GM12875 (cell line): Measurements from ENCODE around the gene LGALSL.

Experiments
- H3K4me3 ChIP-seq: one replicate; pipeline ENCODE4 v1.5.1; 2011; ENCODE audit warnings: low read depth, low read length, control low read depth
- CTCF ChIP-seq: IDR thresholded peaks from 2 replicates; pipeline ENCODE4 v1.5.1; 2011; ENCODE audit warnings: low read depth, mild to moderate bottlenecking, control low read depth, inconsistent platforms, low read length, moderate library complexity, borderline replicate concordance; ENCODE audit not compliant: insufficient read depth

LGALSL gene

DNA sequence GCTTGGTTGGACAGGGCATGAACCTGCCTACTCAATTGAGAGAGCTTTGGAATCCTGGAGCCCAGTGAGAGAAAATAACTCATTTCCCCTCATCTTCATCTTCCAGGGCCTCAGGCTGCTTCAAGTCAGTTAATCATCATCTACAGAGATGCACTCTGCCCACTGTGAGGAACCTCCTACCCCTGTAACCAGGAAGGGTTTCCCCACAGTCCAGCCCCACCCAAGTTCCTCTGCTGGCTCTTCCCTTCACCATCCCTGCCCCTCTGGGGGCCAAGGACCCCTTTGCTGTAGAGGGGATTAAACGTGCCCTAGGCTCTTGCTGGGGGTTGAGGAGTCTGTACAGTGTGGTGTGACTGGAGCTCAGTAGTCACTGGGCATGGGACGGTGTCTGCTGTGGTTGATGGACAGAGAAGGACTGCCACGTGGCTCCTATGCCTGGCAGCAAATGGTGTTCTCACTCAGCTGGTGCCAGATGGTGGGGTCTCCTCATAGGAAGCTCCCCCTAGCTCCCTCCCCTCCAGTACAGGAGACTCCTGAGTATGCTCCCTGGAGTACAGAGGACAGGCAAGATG, 29.5 kb upstream of the LGALSL start:
- no peak overlapping the region for H3K4me3 ChIP-seq
- TF ChIP-seq CTCF = no peak

GRCh38 chr2:64426183-64426952, 27.6 kb upstream of the LGALSL start:
- no peak overlapping the region for H3K4me3 ChIP-seq
- TF ChIP-seq CTCF = no peak

DNA sequence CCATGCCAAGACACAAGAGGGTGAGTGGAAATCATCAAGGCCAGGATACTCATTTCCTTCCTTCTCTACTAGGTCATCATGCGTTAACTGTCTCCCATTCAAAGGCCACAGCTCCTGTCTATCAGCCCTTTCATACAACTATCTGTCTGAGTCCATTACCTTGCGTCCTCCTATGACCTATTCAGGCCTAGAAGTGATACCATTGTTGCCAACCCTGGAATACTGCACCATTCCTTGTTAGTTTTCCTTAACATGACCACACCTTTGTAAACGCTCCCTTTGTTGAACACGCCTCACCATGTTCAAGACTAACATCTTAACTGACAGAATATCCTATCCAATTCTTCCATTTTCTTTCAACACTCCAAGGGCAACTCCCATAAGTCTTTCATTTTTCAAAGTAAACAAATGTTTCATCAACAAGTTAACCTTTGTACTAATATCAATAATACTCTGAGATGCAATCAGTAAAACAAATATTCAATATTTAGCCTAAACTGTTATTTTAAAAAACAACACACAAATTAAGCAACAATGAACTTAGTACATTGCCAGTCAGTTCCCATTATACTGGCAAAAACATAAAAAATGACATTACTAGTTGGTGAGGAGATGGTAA, 19.8 kb upstream of the LGALSL start:
- no peak overlapping the region for H3K4me3 ChIP-seq
- TF ChIP-seq CTCF = no peak

DNA sequence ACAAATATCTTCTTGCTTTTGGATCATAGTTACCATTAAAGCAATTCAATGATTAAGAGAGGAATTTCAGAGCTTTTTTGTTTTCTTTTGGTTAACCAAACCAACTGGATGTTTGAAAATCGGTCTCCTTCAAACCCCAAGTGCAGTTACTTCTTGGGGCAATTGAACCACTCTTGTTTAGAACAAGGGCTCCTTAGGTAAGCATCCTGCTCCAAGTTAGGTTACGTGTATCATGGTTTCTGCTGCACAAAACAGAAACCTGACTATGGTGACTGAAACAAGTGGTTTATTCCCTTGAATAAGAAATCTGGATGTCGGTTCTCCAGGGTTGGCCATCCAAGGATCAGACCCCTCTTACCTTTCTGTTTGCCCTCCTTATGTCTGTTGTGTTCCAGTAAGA, 16.1 kb upstream of the LGALSL start:
- H3K4me3 ChIP-seq = no peak overlapping the region
- no peak for TF ChIP-seq CTCF

- TF ChIP-seq CTCF = no peak
- no peak overlapping the region for H3K4me3 ChIP-seq
Measured at GRCh38 chr2:64439194-64439593, 14.8 kb upstream of the LGALSL start.

DNA sequence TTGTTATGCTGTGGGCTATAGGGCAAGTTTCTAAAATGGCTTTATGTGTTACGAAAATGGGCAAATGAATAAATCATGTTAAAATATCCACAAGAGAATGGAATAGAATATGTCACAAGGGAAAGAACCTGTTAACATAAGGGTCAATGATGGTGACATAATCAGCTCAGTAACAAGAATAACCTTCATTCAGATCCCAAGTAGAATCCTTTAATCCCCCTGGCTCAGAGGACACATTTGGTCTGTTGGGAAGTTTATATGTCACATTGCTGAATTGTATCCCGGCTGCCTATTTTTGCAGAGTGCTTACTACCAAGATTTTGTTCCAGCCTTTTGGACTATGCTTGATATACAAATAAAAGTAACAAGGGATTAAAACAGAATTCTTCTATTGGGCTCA, 13.1 kb upstream of the LGALSL start:
- no peak for TF ChIP-seq CTCF
- H3K4me3 ChIP-seq = no peak overlapping the region

DNA sequence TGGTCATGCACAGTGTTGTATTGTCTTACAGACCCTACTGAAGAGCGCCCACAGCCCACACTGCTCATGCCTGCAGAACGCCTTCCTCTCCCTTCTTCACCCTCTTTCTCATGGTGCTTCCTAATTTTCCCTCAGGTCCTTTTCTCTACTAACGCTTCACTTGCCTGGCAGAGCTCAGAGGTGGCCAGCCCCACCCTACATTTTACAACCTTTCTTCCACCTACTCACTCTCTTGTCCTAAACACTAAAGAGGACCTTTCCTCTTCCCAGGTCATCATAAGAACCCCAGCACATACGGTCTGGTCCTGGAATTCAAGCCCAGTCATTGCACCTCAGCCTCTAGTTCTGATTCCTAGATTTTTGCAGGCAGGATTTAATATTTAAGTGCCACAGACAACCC, 11.7 kb upstream of the LGALSL start:
- no peak for TF ChIP-seq CTCF
- no peak overlapping the region for H3K4me3 ChIP-seq
